Stimulated activated CD4-positive, alpha-beta T cell treated with anti-CD3 and anti-CD28 coated beads, Interleukin-12 subunit alpha, Interleukin-12 subunit beta, amount 100 ng/mL, for 4 hours (primary cell): ENCODE measurements around the gene CD74.
"Not testable (repeated sequence)": the region's sequence is repeated elsewhere in the genome, so short reads cannot be mapped to it uniquely, and the experiment has no call there.

Source experiments
- DNase-seq: peaks from one replicate; pipeline ENCODE4 v3.0.0-alpha.2; 2020

CD74 gene

GRCh38 chr5:150412319-150413175, at the start of gene CD74:
Gene CD74 (minus strand): TSS chr5:150412910. CDS start chr5:150412749, 161 bp downstream.
- peak; percentile 80 for DNase-seq

GRCh38 chr5:150461231-150461630, 48.5 kb upstream of the CD74 start:
- DNase-seq: no peak

- DNase-seq: no peak
Observed at GRCh38 chr5:150460781-150461180, 48.1 kb upstream of the CD74 start.

GRCh38 chr5:150458802-150459557, 46.3 kb upstream of the CD74 start:
- DNase-seq: peak; percentile 88

GRCh38 chr5:150457562-150458240, 45.0 kb upstream of the CD74 start:
- DNase-seq: no peak

GRCh38 chr5:150457121-150457520, 44.4 kb upstream of the CD74 start:
- no peak for DNase-seq

GRCh38 chr5:150454492-150455229, 42.0 kb upstream of the CD74 start:
- DNase-seq: no peak

- not testable (repeated sequence) for DNase-seq
Observed at GRCh38 chr5:150454027-150454426, 41.3 kb upstream of the CD74 start.

GRCh38 chr5:150452914-150453313, 40.2 kb upstream of the CD74 start:
- DNase-seq: no peak

- no peak for DNase-seq
Observed at GRCh38 chr5:150451594-150451993, 38.9 kb upstream of the CD74 start.

GRCh38 chr5:150449517-150450339, 37.0 kb upstream of the CD74 start, which contains the start of gene RPS14:
Gene RPS14 (minus strand): TSS chr5:150449739. CDS start chr5:150447733, 2,006 bp downstream.
- DNase-seq: peak; percentile 92

GRCh38 chr5:150448952-150449516, 36.3 kb upstream of the CD74 start:
- no peak for DNase-seq

GRCh38 chr5:150448334-150448733, 35.6 kb upstream of the CD74 start:
- DNase-seq: no peak

- DNase-seq: no peak
Observed at GRCh38 chr5:150447188-150447587, 34.5 kb upstream of the CD74 start.

GRCh38 chr5:150446583-150446982, 33.9 kb upstream of the CD74 start:
- no peak for DNase-seq

- DNase-seq: no peak
Observed at GRCh38 chr5:150446088-150446487, 33.4 kb upstream of the CD74 start.

GRCh38 chr5:150444770-150445169, 32.1 kb upstream of the CD74 start:
- DNase-seq: no peak

- DNase-seq: no peak
Observed at GRCh38 chr5:150443242-150444075, 30.7 kb upstream of the CD74 start.

GRCh38 chr5:150442699-150443080, 30.0 kb upstream of the CD74 start:
- no peak for DNase-seq
